AG04449 (cell line): Measurements from ENCODE around the gene YPEL1.
"Not testable (repeated sequence)": the region's sequence is repeated elsewhere in the genome, so short reads cannot be mapped to it uniquely, and the experiment has no call there.

Source experiments
- CTCF ChIA-PET: fragments of 350-600 bp; formaldehyde crosslinking; extraction: SDS; loops from one replicate; lab custom pipeline; 2021; ENCODE audit warnings: antibody characterized with exemption; lab: Yijun Ruan, JAX
- POLR2A ChIA-PET: fragments of 400-600, 350-600 bp; formaldehyde crosslinking; extraction: SDS; loops from one replicate; lab custom pipeline; 2020; ENCODE audit warnings: antibody characterized with exemption, inconsistent platforms; lab: Yijun Ruan, JAX
- DNase-seq: peaks from one replicate; pipeline ENCODE4 v3.0.0-alpha.2; 2010; ENCODE audit warnings: low read depth, low spot score
- H3K4me3 ChIP-seq: 2 replicates; pipeline ENCODE4 v1.5.1; 2011; ENCODE audit warnings: low read depth, mild to moderate bottlenecking, control low read depth, low read length
- CTCF ChIP-seq: IDR thresholded peaks from one replicate; pipeline ENCODE4 v1.5.1; 2011; ENCODE audit warnings: mild to moderate bottlenecking, moderate library complexity, low read length, control low read depth, inconsistent platforms; ENCODE audit not compliant: insufficient read depth; ENCODE audit errors: missing control alignments

The YPEL1 gene

GRCh38 chr22:21679383-21679782, 56.2 kb downstream of the YPEL1 start:
- no peak for DNase-seq
- TF ChIP-seq CTCF: no peak
- CTCF ChIA-PET: no interaction called here
- POLR2A ChIA-PET: no interaction called here
- H3K4me3 ChIP-seq: no peak overlapping the region

GRCh38 chr22:21678842-21679241, 56.8 kb downstream of the YPEL1 start:
- CTCF ChIA-PET, POLR2A ChIA-PET, H3K4me3 ChIP-seq, DNase-seq: not testable (repeated sequence)

- DNase-seq: no peak
- CTCF ChIA-PET: no interaction called here
- no peak overlapping the region for H3K4me3 ChIP-seq
- no peak for TF ChIP-seq CTCF
- POLR2A ChIA-PET: no interaction called here
Observed at GRCh38 chr22:21677606-21678443, 57.8 kb downstream of the YPEL1 start.

- DNase-seq: no peak
- H3K4me3 ChIP-seq: no peak overlapping the region
- ChIA-PET CTCF (no interaction called here), POLR2A (interaction anchor here (1.3 kb wide), 1 partner anchor 16 kb away, joined by 3 read pairs; no protein-coding TSS in a partner anchor)
- no peak for TF ChIP-seq CTCF
Observed at GRCh38 chr22:21674638-21675245, 60.9 kb downstream of the YPEL1 start.

GRCh38 chr22:21673534-21674321, 61.9 kb downstream of the YPEL1 start:
- no peak overlapping the region for H3K4me3 ChIP-seq
- no peak for TF ChIP-seq CTCF
- ChIA-PET CTCF (no interaction called here), POLR2A (no interaction called here)
- DNase-seq: no peak

GRCh38 chr22:21672107-21672629, 63.4 kb downstream of the YPEL1 start:
- TF ChIP-seq CTCF: no peak
- CTCF ChIA-PET: no interaction called here
- no peak for DNase-seq
- H3K4me3 ChIP-seq: no peak overlapping the region
- POLR2A ChIA-PET: no interaction called here
